ENCODE measurements around the gene MOB3A.

MOB3A gene

DNA sequence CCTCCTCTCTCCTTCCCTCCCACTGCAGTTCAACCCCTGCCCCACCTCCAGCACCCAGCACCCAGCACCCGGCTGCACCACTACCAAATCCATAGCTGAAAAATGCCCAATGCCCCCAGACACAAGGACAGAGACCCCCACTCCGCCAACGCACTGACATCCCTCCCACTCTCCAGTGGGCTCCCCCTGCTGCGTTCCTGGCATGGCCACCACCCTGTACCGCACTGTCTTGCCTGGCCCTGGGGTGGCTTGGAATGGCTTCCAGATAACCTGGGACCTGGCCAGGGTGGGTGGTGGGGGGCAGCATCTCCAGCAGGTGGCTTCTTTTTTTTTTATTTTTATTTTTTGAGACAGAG is 39.3 kb downstream of the MOB3A start:
- H3K4me1 ChIP-seq: peaks cover 71 to 90% (median 84%) of the 10 kb centered on the region in 10 experiments
- no peak for TF ChIP-seq Cebpa-rat (IDR thresholded peaks at IDR 0.05)

GRCh38 chr19:2055931-2056836 is 39.9 kb downstream of the MOB3A start:
- H3K4me3 ChIP-seq: no peak overlapping the region
- H3K4me2 ChIP-seq: peak overlapping the region; percentile 59 to 88 (median 73)
- no peak for TF ChIP-seq Cebpa-rat (IDR thresholded peaks at IDR 0.05)
- H3K9me3 ChIP-seq (replicated peaks in 1 of 11): no peaks in the 10 kb centered on the region
- H3K27ac ChIP-seq: peak overlapping the region; percentile 37 to 75 (median 65); a peak in 20 of 22 replicates
- no peaks in the 10 kb centered on the region for H4K20me1 ChIP-seq
- peaks cover 77 to 94% (median 88%) of the 10 kb centered on the region in 10 experiments for H3K4me1 ChIP-seq
- no peaks in the 10 kb centered on the region for H3K27me3 ChIP-seq
- H3K36me3 ChIP-seq: no peaks in the 10 kb centered on the region
- H3K9ac ChIP-seq: peak overlapping the region; percentile 35 to 72 (median 54); a peak in 18 of 22 replicates

More for the DNA sequence above, 39.3 kb downstream of the MOB3A start:
- peak overlapping the region in 9 of 11 experiments; percentile 33 to 92 (median 50); a peak in 11 of 22 replicates for H3K27ac ChIP-seq
- H3K27me3 ChIP-seq: no peaks in the 10 kb centered on the region
- no peaks in the 10 kb centered on the region for H4K20me1 ChIP-seq
- H3K36me3 ChIP-seq: no peaks in the 10 kb centered on the region
- H3K9ac ChIP-seq: peak overlapping the region in 2 of 11 experiments; percentile 26 to 48; a peak in 2 of 22 replicates
- H3K4me2 ChIP-seq: peak overlapping the region; percentile 58 to 100 (median 99); a peak in 21 of 22 replicates
- no peak overlapping the region for H3K4me3 ChIP-seq
- no peaks in the 10 kb centered on the region for H3K9me3 ChIP-seq (replicated peaks in 1 of 11)

DNA sequence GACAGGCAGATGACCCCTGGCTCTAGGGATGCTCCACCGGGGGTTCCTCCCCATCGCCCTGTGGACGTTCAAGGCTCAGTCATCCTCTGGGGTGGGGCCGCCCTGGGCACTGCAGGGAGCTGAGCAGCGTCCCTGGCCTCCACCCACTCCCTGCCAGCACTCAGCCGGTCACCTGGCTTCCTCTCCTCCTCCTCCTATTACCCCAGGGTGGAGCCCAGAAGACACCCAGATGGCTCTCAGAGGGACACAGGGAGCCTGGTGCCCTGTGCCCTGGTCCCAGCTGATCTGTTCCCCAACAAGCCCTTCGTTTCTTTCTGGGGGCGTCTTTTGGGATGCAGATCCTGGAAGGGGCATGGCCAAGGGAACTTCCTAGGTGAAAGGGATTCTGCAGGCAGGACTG is 41.4 kb downstream of the MOB3A start:
- Histone ChIP-seq H3K36me3 (peaks cover 0 to 2% (median 0%) of the 10 kb centered on the region in 11 experiments; a peak in 2 of 22 replicates), H4K20me1 (peaks cover 7 to 13% (median 10%) of the 10 kb centered on the region in 11 experiments), H3K9me3 (replicated peaks in 1 of 11) (no peaks in the 10 kb centered on the region), H3K4me3 (no peak overlapping the region), H3K4me2 (peak overlapping the region; percentile 59 to 88 (median 73)), H3K9ac (peak overlapping the region in 6 of 11 experiments; percentile 6 to 56 (median 44); a peak in 6 of 22 replicates), H3K27ac (peak overlapping the region in 9 of 11 experiments; percentile 3 to 65 (median 41); a peak in 10 of 22 replicates), H3K4me1 (peaks cover 65 to 81% (median 77%) of the 10 kb centered on the region in 10 experiments), H3K27me3 (no peaks in the 10 kb centered on the region)
- no peak for TF ChIP-seq Cebpa-rat (IDR thresholded peaks at IDR 0.05)

DNA sequence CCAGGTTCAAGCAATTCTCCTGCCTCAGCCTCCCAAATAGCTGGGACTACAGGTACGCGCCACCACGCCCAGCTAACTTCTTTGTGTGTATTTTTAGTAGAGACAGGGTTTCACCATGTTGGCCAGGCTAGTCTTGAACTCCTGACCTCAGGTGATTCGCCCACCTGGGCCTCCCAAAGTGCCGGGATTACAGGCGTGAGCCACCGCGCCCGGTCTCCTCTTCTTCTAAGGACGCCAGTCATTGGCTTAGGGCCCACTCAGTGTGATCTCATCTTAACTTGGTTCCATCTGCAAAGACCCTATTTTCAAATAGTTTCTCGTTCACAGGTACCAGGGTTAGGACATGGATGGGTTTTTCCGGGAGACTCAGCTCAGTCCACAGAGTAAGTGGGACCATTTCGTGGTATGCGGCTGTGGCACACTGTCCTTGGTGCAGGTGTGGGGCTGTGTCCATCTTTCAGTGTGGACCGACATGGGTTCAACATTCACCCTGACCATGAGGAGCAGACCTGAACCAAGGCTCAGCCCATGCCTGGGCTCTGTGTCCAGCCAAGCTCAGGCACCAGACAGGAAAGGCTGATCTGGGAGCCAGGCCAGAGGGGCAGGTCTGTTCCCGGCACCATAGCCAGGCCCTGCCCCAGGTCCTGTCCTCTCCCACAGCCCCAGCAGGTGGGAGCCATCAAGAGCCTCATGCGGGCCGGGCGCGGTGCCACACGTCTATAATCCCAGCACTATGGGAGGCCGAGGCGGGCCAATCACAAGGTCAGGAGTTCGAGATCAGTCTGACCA is 42.3 kb downstream of the MOB3A start:
- Histone ChIP-seq H3K4me3 (no peak overlapping the region), H3K9ac (peak overlapping the region in 1 of 11 experiments; percentile 33; a peak in 1 of 22 replicates), H4K20me1 (peaks cover 17 to 22% (median 19%) of the 10 kb centered on the region in 11 experiments), H3K4me2 (peak overlapping the region in 7 of 11 experiments; percentile 23 to 88 (median 69); a peak in 8 of 22 replicates), H3K27ac (peak overlapping the region in 4 of 11 experiments; percentile 13 to 65 (median 22); a peak in 3 of 22 replicates), H3K9me3 (replicated peaks in 1 of 11) (no peaks in the 10 kb centered on the region), H3K36me3 (peaks cover 7 to 11% (median 9%) of the 10 kb centered on the region in 11 experiments; a peak in 21 of 22 replicates), H3K27me3 (no peaks in the 10 kb centered on the region), H3K4me1 (peaks cover 65 to 81% (median 77%) of the 10 kb centered on the region in 10 experiments)
- TF ChIP-seq Cebpa-rat (IDR thresholded peaks at IDR 0.05): no peak

- H3K27me3 ChIP-seq: no peaks in the 10 kb centered on the region
- H3K4me2 ChIP-seq: peak overlapping the region; percentile 72 to 100 (median 91)
- peaks cover 34 to 40% (median 37%) of the 10 kb centered on the region in 11 experiments for H4K20me1 ChIP-seq
- H3K4me3 ChIP-seq: peak overlapping the region in 8 of 10 experiments; percentile 90 to 100 (median 100); a peak in 11 of 20 replicates
- peaks cover 65 to 81% (median 77%) of the 10 kb centered on the region in 10 experiments for H3K4me1 ChIP-seq
- H3K9ac ChIP-seq: peak overlapping the region; percentile 69 to 98 (median 90); a peak in 20 of 22 replicates
- H3K27ac ChIP-seq: peak overlapping the region; percentile 67 to 92 (median 78)
- TF ChIP-seq Cebpa-rat (IDR thresholded peaks at IDR 0.05): no peak
- peaks cover 19 to 29% (median 27%) of the 10 kb centered on the region in 11 experiments; a peak in 21 of 22 replicates for H3K36me3 ChIP-seq
- H3K9me3 ChIP-seq (replicated peaks in 1 of 11): no peaks in the 10 kb centered on the region
Observed at GRCh38 chr19:2051773-2052704, 44.1 kb downstream of the MOB3A start.

GRCh38 chr19:2050991-2051772 is 44.9 kb downstream of the MOB3A start, which contains the start of gene MKNK2:
Gene MKNK2 (minus strand): TSS chr19:2051244. CDS start chr19:2050851, 393 bp downstream.
- Histone ChIP-seq H3K27me3 (no peaks in the 10 kb centered on the region), H3K4me2 (peak within 1 kb of the TSS; percentile 91 to 100 (median 99)), H3K36me3 (peaks cover 28 to 37% (median 35%) of the 10 kb centered on the region in 11 experiments), H3K4me1 (peaks cover 67 to 83% (median 78%) of the 10 kb centered on the region in 10 experiments), H3K27ac (peak within 1 kb of the TSS; percentile 67 to 92 (median 86)), H3K9ac (peak within 1 kb of the TSS; percentile 78 to 98 (median 90)), H3K4me3 (peak within 1 kb of the TSS; percentile 87 to 100 (median 100)), H3K9me3 (replicated peaks in 1 of 11) (no peaks in the 10 kb centered on the region), H4K20me1 (peaks cover 43 to 48% (median 46%) of the 10 kb centered on the region in 11 experiments)
- TF ChIP-seq Cebpa-rat (IDR thresholded peaks at IDR 0.05): no peak

DNA sequence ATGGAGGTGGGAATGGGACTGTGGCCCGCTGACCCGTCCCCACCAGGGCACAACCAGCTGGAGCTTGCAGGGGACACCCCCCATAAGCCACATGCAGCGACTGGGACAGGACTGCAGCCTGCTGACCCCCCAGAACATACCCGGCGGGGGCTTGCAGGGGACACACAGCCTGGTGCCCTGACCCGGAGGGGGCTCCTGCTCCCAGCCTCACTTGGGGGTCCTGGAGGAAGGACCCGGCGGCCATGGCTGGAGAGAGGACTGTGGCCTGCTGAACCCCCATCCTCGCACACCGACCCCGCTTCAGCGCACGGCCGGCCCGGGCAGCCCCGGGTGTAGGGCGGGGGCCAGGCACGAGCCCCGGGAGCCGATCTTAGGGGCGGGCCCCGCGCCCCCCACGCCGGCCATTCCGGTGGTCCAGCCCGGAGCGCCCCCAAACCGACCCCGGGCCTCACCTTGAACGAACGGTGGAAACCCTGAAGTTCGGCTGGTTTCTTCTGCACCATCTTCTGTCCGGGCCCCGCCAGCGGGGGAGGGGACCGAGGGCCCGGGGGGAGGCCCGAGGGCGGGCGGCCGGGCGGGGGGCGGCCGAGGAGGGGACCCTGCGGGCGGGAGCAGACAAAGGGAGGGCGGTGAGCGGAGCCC is 45.7 kb downstream of the MOB3A start:
- TF ChIP-seq Cebpa-rat (IDR thresholded peaks at IDR 0.05): no peak
- H3K4me2 ChIP-seq: peak overlapping the region; percentile 91 to 100 (median 99)
- peak overlapping the region; percentile 87 to 100 (median 100) for H3K4me3 ChIP-seq
- H3K27ac ChIP-seq: peak overlapping the region; percentile 57 to 92 (median 86)
- H3K4me1 ChIP-seq: peaks cover 67 to 83% (median 78%) of the 10 kb centered on the region in 10 experiments
- peaks cover 50 to 55% (median 53%) of the 10 kb centered on the region in 11 experiments for H4K20me1 ChIP-seq
- H3K27me3 ChIP-seq: no peaks in the 10 kb centered on the region
- peak overlapping the region; percentile 78 to 98 (median 90) for H3K9ac ChIP-seq
- H3K36me3 ChIP-seq: peaks cover 35 to 45% (median 42%) of the 10 kb centered on the region in 11 experiments
- no peaks in the 10 kb centered on the region for H3K9me3 ChIP-seq (replicated peaks in 1 of 11)

All from BLaER1 treated with 17β-estradiol and CSF1 and Interleukin-3, amounts not matched to agents 10 nM and 100 nM (cell line).